ENCODE results near the gene RAB17.
"Not testable (repeated sequence)": the region's sequence is repeated elsewhere in the genome, so short reads cannot be mapped to it uniquely, and the experiment has no call there.

The RAB17 gene

GRCh38 chr2:237623428-237624403 lies 33.2 kb upstream of the RAB17 start:
- DNase-seq = no peak

- no peak for DNase-seq
These were observed 27.9 kb upstream of the RAB17 start for GRCh38 chr2:237618449-237618848.

GRCh38 chr2:237617587-237617982 lies 27.1 kb upstream of the RAB17 start:
- DNase-seq = no peak

GRCh38 chr2:237616734-237617586 lies 26.4 kb upstream of the RAB17 start:
- no peak for DNase-seq

GRCh38 chr2:237616373-237616733 lies 25.8 kb upstream of the RAB17 start:
- no peak for DNase-seq

- no peak for DNase-seq
These were observed 25.2 kb upstream of the RAB17 start for GRCh38 chr2:237615631-237616249.

GRCh38 chr2:237614151-237614720 lies 23.7 kb upstream of the RAB17 start:
- DNase-seq = no peak

GRCh38 chr2:237613679-237614078 lies 23.1 kb upstream of the RAB17 start:
- DNase-seq = no peak

GRCh38 chr2:237612527-237613357 lies 22.2 kb upstream of the RAB17 start:
- DNase-seq = no peak

- not testable (repeated sequence) for DNase-seq
These were observed 16.0 kb upstream of the RAB17 start for GRCh38 chr2:237606522-237606921.

GRCh38 chr2:237604960-237605359 lies 14.4 kb upstream of the RAB17 start:
- DNase-seq = no peak

GRCh38 chr2:237604391-237604790 lies 13.9 kb upstream of the RAB17 start:
- no peak for DNase-seq

- DNase-seq = peak; percentile 87
These were observed 13.3 kb upstream of the RAB17 start for GRCh38 chr2:237603718-237604362.

- no peak for DNase-seq
These were observed 12.6 kb upstream of the RAB17 start for GRCh38 chr2:237603049-237603717.

GRCh38 chr2:237602409-237602808 lies 11.9 kb upstream of the RAB17 start:
- no peak for DNase-seq

- DNase-seq = no peak
These were observed 11.1 kb upstream of the RAB17 start for GRCh38 chr2:237601453-237602116.

- DNase-seq = no peak
These were observed 9.8 kb upstream of the RAB17 start for GRCh38 chr2:237600205-237600846.

GRCh38 chr2:237599465-237600110 lies 9.1 kb upstream of the RAB17 start:
- DNase-seq = no peak

Measured in CD4-positive, alpha-beta T cell treated with Interleukin-21 for 1 hour (primary cell).